Measurements from ENCODE around the gene FAM3D.

DNA sequence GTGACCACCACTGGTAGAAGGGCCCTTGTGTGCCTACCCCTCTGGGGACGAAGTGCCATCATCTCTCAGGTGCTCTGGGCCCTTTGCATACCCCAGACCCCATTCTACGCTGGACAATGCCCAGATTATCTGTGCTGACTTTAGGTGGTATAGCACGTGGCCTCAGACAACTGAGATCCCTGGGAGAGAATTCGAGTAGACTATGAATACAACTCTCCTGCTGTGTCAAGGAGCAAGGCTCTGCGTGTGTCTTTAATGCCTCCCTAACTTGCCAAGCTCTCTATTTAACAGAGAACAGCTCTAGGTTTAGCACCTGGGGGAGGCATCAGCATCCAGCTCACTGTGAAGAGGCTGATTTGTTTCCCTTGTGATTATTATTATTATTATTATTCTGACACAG lies 29.1 kb downstream of the FAM3D start:
- TF ChIP-seq POLR2A (IDR thresholded peaks at IDR 0.05; ENCODE audit: low read depth) (no peak), POLR2AphosphoS5 (IDR thresholded peaks at IDR 0.05) (no peak), EP300 (IDR thresholded peaks at IDR 0.05) (no peak)
- TF ChIP-seq, protein P1, sequence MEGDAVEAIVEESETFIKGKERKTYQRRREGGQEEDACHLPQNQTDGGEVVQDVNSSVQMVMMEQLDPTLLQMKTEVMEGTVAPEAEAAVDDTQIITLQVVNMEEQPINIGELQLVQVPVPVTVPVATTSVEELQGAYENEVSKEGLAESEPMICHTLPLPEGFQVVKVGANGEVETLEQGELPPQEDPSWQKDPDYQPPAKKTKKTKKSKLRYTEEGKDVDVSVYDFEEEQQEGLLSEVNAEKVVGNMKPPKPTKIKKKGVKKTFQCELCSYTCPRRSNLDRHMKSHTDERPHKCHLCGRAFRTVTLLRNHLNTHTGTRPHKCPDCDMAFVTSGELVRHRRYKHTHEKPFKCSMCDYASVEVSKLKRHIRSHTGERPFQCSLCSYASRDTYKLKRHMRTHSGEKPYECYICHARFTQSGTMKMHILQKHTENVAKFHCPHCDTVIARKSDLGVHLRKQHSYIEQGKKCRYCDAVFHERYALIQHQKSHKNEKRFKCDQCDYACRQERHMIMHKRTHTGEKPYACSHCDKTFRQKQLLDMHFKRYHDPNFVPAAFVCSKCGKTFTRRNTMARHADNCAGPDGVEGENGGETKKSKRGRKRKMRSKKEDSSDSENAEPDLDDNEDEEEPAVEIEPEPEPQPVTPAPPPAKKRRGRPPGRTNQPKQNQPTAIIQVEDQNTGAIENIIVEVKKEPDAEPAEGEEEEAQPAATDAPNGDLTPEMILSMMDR (IDR thresholded peaks at IDR 0.05) = no peak
